Panc1 (cell line): ENCODE results near the gene BCAN. TPM values are rescaled to one million over a fixed set of nuclear protein-coding genes. Genes with fewer than 3 reads are reported as not detected.

Source experiments
- ATAC-seq: fragments of 200-7000 bp; cut with Tn5 transposase; 2 replicates; pipeline ENCODE4 v1.9.1; 2020; ENCODE audit warnings: mild to moderate bottlenecking, moderate library complexity
- BruUV-seq: library from RNA; stranded (reverse); fragments of 400-500 nt; replicated peaks from 2 replicates; lab custom pipeline; 2021; lab: Mats Ljungman, UMichigan
- CTCF ChIA-PET: fragments of 300-600 bp; sonication (Branson Sonifier 250); formaldehyde crosslinking; loops from one replicate; lab custom pipeline; 2022; ENCODE audit warnings: antibody characterized with exemption; lab: Charles Lee
- POLR2A ChIA-PET: fragments of 300-600 bp; sonication (Branson Sonifier 250); formaldehyde crosslinking; loops from one replicate; lab custom pipeline; 2022; ENCODE audit warnings: antibody characterized with exemption; lab: Charles Lee
- DNase-seq: peaks from one replicate; pipeline ENCODE4 v3.0.0-alpha.2; 2010; ENCODE audit warnings: low read depth, low spot score
- H3K27ac ChIP-seq: 2 replicates; pipeline ENCODE4 v1.5.1; 2011; ENCODE audit warnings: mild to moderate bottlenecking, low read length, inconsistent platforms
- H3K27me3 ChIP-seq: fragments of 200-500 bp; sonication (Bioruptor generic); 2 replicates; pipeline ENCODE4 v1.6.0; 2014; ENCODE audit warnings: low read length, inconsistent platforms; ENCODE audit not compliant: control insufficient read depth, insufficient read depth
- H3K36me3 ChIP-seq: fragments of 200-500 bp; sonication (Bioruptor generic); 2 replicates; pipeline ENCODE4 v1.5.1; 2014; ENCODE audit warnings: inconsistent platforms, mild to moderate bottlenecking, low read length, moderate library complexity; ENCODE audit not compliant: control insufficient read depth, insufficient read depth
- H3K4me1 ChIP-seq: 2 replicates; pipeline ENCODE4 v1.5.1; 2011; ENCODE audit warnings: inconsistent platforms, mild to moderate bottlenecking, low read length, moderate library complexity; ENCODE audit not compliant: control insufficient read depth, insufficient read depth
- H3K4me3 ChIP-seq, 2 experiments: 2 replicates each; pipeline ENCODE4 v1.5.1; 2011 to 2012; ENCODE audit warnings: low read depth in 2 of 2, low read length in 2 of 2, mild to moderate bottlenecking in 2 of 2, inconsistent platforms in 1 of 2, moderate library complexity in 1 of 2
- H3K9me3 ChIP-seq: fragments of 200-500 bp; sonication (Bioruptor generic); 2 replicates; pipeline ENCODE4 v1.5.1; 2014; ENCODE audit warnings: low read depth, mild to moderate bottlenecking, inconsistent platforms, low read length, moderate library complexity; ENCODE audit not compliant: control insufficient read depth, insufficient read depth
- POLR2AphosphoS5 ChIP-seq: IDR thresholded peaks from 2 replicates; pipeline ENCODE4 v1.6.1; 2012; ENCODE audit warnings: mild to moderate bottlenecking, low read depth, low read length, moderate library complexity
- SIN3A ChIP-seq: IDR thresholded peaks from 2 replicates; pipeline ENCODE4 v1.6.1; 2012; ENCODE audit warnings: low read depth, mild to moderate bottlenecking, low read length, moderate library complexity, borderline replicate concordance; ENCODE audit not compliant: insufficient read depth
- TCF7L2 ChIP-seq: IDR thresholded peaks from 2 replicates; pipeline ENCODE4 v1.6.1; 2011; ENCODE audit warnings: mild to moderate bottlenecking, low read depth, low read length, inconsistent platforms
- in situ Hi-C: cut with HindIII; loops from 2 replicates; pipeline ENCODE4 v1.10.0; 2016; ENCODE audit warnings: low sequenced_read_pairs, low pct_unique_long_range_greater_than_20kb
- intact Hi-C: fragments of 100-400 bp; cut with micrococcal nuclease; formaldehyde crosslinking; loops from one replicate; pipeline ENCODE4 v1.10.0; 2022; ENCODE audit not compliant: unreplicated experiment
- total RNA-seq: library from RNA; stranded (reverse); gene quantifications from one replicate; pipeline ENCODE4 v1.2.1, GENCODE V29; 2021; ENCODE audit not compliant: unreplicated experiment
- TF ChIP-seq, protein P1 (sequence below): fragments of 450-650 bp; IDR thresholded peaks from 2 replicates; pipeline ENCODE4 v1.5.1; 2017; ENCODE audit warnings: mild to moderate bottlenecking
- TF ChIP-seq, protein P2 (sequence below), 2 experiments: IDR thresholded peaks; 2 replicates each; pipeline ENCODE4 v1.6.1; 2011 to 2012; ENCODE audit warnings: low read depth in 2 of 2, control low read depth in 1 of 2, low read length in 1 of 2, mild to moderate bottlenecking in 1 of 2, moderate library complexity in 1 of 2; ENCODE audit not compliant: insufficient read depth in 1 of 2

Gene BCAN
- total RNA-seq, 1 experiment from 2014 or later: 0.57 TPM

DNA sequence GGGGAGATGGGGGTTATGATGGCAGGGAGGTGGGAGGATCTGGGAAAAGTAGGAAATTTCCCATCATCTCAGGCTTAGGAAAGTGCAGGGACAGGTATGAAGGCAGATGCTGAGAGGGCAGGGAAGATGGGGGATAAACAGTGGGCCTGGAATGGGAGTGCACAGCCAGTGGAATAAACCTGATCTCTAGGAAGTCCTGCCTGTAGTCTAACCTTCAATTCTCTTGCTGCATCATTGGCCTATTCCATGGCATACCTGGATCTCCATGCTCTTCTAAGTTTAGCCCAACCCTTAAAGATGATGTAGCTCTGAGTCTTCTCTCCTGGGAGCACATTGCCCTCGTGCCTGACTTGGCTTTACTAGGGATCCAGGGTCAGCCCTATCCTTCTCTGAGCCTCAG, 2.7 kb downstream of the BCAN start:
- Histone ChIP-seq H3K27ac (no peak overlapping the region), H3K4me3 (no peak overlapping the region), H3K9me3 (no peaks in the 10 kb centered on the region), H3K4me1 (peaks cover 7% of the 10 kb centered on the region), H3K27me3 (no peaks in the 10 kb centered on the region), H3K36me3 (no peaks in the 10 kb centered on the region)
- TF ChIP-seq, protein P1, sequence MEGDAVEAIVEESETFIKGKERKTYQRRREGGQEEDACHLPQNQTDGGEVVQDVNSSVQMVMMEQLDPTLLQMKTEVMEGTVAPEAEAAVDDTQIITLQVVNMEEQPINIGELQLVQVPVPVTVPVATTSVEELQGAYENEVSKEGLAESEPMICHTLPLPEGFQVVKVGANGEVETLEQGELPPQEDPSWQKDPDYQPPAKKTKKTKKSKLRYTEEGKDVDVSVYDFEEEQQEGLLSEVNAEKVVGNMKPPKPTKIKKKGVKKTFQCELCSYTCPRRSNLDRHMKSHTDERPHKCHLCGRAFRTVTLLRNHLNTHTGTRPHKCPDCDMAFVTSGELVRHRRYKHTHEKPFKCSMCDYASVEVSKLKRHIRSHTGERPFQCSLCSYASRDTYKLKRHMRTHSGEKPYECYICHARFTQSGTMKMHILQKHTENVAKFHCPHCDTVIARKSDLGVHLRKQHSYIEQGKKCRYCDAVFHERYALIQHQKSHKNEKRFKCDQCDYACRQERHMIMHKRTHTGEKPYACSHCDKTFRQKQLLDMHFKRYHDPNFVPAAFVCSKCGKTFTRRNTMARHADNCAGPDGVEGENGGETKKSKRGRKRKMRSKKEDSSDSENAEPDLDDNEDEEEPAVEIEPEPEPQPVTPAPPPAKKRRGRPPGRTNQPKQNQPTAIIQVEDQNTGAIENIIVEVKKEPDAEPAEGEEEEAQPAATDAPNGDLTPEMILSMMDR: no peak
- TF ChIP-seq, protein P2, sequence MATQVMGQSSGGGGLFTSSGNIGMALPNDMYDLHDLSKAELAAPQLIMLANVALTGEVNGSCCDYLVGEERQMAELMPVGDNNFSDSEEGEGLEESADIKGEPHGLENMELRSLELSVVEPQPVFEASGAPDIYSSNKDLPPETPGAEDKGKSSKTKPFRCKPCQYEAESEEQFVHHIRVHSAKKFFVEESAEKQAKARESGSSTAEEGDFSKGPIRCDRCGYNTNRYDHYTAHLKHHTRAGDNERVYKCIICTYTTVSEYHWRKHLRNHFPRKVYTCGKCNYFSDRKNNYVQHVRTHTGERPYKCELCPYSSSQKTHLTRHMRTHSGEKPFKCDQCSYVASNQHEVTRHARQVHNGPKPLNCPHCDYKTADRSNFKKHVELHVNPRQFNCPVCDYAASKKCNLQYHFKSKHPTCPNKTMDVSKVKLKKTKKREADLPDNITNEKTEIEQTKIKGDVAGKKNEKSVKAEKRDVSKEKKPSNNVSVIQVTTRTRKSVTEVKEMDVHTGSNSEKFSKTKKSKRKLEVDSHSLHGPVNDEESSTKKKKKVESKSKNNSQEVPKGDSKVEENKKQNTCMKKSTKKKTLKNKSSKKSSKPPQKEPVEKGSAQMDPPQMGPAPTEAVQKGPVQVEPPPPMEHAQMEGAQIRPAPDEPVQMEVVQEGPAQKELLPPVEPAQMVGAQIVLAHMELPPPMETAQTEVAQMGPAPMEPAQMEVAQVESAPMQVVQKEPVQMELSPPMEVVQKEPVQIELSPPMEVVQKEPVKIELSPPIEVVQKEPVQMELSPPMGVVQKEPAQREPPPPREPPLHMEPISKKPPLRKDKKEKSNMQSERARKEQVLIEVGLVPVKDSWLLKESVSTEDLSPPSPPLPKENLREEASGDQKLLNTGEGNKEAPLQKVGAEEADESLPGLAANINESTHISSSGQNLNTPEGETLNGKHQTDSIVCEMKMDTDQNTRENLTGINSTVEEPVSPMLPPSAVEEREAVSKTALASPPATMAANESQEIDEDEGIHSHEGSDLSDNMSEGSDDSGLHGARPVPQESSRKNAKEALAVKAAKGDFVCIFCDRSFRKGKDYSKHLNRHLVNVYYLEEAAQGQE (IDR thresholded peaks at IDR 0.05; ENCODE audit: insufficient read depth in 1 of 2, low read depth in 2 of 2, low read length in 1 of 2): no peak
- TF ChIP-seq SIN3A (no peak), POLR2AphosphoS5 (no peak), TCF7L2 (no peak)
- ChIA-PET CTCF (no interaction called here), POLR2A (no interaction called here)
- no TSS peak for BruUV-seq
- DNase-seq (no peak), ATAC-seq (no peak)
- intact Hi-C loops: no loop called here
- in situ Hi-C loops: no loop called here

DNA sequence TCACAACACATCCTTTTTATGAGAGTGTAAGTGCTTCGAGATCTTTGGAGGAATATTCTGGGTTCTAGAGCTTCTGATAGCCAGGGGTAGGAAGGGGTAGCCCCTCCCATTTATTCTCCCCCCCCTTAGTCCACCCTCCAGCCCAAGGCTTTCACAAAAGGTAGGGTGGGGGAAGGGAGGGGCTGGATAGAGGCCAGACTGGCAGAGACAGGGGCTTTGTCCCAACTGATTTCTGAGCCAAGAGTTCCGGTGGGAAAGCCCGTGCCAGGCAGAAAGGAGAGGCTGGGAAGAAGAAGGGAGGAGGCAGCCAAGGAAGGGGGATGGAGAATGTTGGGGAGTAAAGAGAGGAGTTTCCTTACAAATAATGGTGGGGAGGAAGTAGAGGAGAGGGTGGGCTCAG, 3.1 kb downstream of the BCAN start:
- ATAC-seq (no peak), DNase-seq (no peak)
- intact Hi-C loops: no loop called here
- Histone ChIP-seq H3K4me3 (no peak overlapping the region), H3K9me3 (no peaks in the 10 kb centered on the region), H3K4me1 (0 out of 2 replicates have a peak, but pooled peaks cover 3% of the 10 kb centered on the region), H3K27me3 (no peaks in the 10 kb centered on the region), H3K27ac (no peak overlapping the region), H3K36me3 (no peaks in the 10 kb centered on the region)
- CTCF ChIA-PET: interaction anchor here (0.6 kb wide), 1 partner anchor 18 kb away, joined by 7 read pairs; no protein-coding TSS in a partner anchor
- TF ChIP-seq POLR2AphosphoS5: no peak
- TF ChIP-seq SIN3A: no peak
- TF ChIP-seq, protein P1: no peak
- in situ Hi-C loops: no loop called here
- no TSS peak for BruUV-seq
- POLR2A ChIA-PET: no interaction called here
